GM18517 (cell line): ENCODE results near the gene FBH1.
"Not testable (repeated sequence)": the region's sequence is repeated elsewhere in the genome, so short reads cannot be mapped to it uniquely, and the experiment has no call there.

ENCODE experiments used
- ATAC-seq: cut with Tn5 transposase; IDR thresholded peaks from one replicate; pipeline ENCODE4 v1.9.1; 2021; ENCODE audit warnings: mild to moderate bottlenecking, moderate library complexity; ENCODE audit not compliant: unreplicated experiment

Gene FBH1

DNA sequence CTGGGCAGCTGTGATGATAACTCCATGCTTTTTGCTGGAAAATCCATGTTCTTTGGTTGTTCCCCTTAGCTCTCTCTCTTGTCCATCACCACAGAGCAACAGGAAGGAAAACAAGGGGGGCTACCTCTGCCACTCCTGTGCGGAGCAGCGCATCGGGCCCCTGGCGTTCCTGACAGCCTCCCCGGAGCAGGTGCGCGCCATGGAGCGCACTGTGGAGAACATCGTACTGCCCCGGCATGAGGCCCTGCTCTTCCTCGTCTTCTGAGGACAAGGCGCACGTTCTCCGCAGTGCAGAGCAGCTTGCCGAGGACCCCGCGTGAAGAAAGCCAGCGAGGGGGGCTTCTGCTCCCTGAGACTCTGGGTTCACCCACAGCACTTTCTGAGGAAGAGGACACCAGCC lies 47.0 kb downstream of the FBH1 start:
- no peak for ATAC-seq

DNA sequence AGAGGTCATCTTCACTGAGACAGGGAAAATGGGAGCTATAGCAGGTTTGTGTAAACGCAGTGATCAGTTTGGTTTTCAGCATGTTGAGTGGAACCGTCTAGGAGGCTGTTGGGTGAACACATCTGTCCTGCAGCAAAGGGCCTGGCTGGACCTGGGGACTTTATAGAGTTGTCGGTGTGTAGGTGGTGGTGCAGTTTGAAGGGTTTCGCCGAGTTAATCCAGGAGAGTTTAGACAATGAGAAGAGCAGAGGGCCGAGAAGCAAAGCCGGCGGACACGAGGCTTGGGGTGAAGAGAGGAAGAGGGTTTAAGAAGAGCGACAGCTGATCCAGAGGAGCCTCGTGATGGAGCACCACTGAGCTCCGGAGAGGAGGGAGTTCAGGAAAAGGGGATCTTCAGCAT lies 48.2 kb downstream of the FBH1 start:
- ATAC-seq = no peak

DNA sequence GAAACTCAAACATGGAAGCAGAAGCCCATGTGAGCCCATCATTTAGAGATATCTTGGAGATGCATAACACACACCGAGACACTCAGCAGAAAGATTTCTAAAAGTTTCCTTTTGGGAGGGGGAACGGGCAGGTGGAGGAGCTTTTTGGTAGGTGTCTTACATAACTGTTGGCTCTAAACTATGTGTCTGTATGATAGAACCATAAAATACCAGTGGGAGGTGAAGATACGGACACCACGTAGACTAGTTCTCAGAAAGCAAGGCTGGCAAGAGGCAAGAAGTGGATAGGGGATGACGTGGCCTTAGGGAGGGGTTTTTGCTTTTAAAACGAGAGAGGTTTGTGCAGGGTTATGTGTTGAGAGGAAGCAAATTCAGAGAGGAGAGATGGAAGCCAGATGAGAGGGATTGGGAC lies 50.8 kb downstream of the FBH1 start:
- ATAC-seq = no peak

DNA sequence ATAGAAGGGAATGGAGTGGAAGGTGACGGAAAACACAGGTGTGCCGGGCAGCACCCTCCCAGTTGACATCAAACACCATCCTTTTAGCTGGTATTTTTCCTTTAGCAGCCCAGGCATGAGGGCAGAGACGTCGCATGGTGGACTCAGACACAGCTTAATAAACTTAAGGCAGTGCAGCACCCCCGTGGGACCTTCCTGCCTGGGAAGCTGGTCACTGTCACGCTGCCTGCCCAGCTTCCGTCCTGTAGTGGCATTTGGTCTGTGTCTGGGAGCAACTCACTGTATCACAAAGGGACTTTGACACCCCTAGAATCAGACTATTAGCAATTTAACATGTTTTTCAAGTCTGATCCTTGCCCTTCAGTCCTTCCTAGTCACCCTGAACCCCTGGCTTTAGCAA lies 51.5 kb downstream of the FBH1 start:
- no peak for ATAC-seq

DNA sequence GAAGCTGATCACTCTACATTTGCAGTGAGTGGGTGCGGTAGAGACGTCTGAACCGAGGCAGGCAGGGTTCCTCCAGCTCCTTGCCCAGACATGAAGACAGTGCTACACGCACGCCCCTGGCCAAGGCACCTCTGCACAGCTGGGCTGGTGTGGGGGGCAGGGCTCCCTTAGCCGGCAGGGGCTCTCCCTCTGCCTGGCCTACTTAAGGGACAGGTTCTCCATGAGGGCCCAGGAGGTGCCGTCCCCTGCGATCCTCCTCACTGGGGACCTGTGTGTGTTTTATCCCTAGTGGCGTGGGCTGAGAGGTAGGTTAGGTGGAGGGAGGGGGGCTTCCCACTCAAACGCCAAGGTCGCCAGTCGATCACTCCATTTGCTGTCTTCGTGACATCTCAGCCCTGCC lies 52.0 kb downstream of the FBH1 start:
- ATAC-seq = no peak

DNA sequence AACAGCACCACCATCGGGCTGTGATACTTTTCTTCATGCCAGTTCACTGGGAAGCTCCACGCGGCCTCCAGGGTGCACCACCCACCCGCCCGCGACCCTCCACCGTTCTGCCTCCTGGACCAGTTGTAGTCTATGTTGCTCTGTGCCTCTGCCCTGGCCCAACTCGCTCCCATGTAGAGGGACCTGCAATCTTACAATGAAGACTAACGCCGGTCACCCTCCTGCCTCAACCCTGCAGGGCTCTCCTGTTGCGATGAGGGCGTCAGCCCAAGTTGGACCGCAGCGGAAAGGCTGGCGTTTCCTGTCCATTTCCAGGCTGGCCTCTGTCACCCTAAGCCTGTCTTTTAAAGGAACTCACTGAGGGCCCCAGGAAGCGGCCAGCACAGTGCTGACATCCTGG lies 52.4 kb downstream of the FBH1 start:
- no peak for ATAC-seq

DNA sequence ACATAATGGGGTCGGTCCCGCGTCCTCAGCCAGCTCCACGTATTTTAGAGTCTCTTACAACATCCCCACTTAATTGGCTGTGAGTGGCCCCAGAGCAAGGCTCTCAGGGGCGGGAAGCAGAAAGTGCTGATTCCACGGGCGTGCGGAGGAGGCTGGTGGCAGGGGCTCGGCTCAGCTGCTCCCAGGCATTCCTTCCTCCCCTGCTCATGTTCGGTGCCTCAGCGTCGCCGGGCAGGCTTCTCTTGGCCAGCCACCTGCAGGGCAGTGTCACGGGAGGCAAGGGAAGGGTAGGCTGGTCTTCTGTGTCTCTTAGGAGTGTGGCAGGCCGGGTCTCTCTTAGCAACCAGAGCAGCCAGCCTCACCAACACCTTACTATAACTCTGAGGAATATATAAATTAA lies 53.5 kb downstream of the FBH1 start:
- ATAC-seq = no peak

DNA sequence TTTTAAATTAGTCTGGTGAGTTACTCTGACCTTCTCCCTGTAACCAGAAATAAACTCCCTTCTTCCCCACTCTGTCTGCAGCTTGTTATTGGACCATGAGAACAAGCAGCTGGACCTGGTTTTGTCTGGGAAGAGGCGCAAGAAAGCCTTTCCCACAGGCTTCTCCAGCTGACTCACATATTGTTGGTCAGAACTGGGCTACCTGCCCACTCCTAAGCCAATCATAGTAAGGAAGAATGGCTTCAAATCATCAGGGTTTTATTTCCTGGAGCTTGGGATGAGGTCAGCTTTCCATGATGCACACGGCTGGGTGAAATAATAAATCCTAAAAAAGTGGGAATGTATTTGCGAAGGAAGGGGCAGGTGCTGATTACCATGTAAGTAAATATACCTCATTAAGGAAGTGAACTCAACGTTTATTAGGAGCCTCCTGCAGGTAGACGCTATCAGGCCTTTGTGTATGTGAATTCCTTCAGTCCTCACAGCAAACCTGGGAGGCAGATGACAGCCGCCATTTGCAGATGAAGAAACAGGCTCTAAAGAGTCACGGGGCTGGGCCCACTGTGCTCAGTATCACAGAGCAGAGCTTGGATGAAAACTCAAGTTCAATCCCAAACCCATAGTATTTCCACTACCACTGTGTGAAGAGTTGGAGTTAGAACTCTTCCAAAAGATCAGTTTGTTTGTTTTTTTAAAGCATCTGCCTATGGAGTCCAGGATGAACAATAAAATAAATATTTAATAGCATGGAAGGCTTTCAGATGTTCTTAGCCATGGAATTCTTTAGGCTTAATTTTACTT lies 54.5 kb downstream of the FBH1 start:
- ATAC-seq = no peak

DNA sequence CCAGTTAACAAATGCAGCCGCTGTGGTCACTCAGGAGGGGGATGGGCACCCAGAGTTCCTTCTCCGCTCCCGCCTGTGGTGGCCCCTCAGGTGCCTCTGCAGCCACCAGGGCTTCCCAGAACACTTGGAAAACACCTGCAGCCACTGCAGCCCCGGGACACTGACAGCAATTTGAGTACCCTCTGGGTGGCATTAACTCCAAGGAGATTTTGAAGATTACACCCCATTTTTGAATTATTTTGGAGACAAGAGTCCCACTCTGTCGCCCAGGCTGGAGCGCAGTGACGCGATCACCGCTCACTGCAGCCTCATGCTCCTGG lies 55.1 kb downstream of the FBH1 start:
- no peak for ATAC-seq

DNA sequence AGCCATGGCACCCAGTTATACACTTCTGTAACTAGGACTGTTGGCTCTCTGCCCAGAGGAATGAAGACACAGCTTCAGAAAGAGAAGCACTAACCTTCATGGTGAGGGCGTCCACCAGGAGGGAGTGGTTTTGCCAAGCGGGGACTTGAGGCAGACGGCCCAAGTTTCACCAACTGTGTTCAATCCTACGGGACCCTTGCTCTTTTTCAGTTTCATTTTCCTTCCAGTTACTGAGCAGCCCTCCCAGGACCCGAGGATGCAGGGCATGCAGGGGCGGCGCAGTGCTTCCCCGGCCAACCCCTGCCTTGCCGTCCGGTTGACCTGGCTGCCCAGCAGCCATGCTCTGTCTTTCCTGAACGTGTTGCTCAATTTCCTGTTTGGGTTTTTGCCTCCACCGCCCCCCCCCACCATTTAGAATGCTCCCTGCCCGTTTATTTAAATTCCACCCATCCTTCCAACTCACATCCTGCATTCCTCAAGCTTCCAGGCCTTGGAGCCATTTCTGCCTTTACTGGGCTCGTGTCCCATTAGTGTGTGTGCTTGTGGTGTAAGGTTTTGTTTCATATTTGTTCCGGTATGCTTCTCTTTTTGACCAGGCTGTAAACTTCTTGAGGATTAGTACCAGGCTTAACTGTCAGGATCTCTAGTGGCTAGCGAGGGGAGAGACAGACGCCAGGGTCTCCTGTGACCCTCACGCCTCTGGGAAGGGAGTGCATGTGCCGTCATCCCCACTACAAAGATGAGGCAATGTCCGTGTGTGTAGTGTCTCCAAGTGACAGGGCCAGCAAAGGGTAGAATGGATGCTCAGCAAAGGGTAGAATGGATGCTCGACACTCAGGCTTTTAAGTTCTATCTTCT lies 55.7 kb downstream of the FBH1 start:
- ATAC-seq = no peak

DNA sequence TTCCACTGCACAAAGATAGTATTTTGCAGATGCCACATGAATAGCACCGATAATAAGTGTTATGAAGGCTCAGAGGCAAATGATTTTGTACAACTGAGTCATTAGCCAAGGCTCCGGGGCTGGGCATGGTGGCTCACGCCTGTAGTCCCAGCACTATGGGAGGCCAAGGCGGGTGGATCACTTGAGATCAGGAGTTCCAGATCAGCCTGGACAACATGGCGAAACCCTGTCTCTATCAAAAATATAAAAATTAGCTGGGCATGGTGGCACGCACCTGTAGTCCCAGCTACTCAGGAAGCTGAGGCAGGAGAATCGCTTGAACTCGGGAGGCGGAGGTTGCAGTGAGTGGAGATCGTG lies 56.4 kb downstream of the FBH1 start:
- ATAC-seq = not testable (repeated sequence)

DNA sequence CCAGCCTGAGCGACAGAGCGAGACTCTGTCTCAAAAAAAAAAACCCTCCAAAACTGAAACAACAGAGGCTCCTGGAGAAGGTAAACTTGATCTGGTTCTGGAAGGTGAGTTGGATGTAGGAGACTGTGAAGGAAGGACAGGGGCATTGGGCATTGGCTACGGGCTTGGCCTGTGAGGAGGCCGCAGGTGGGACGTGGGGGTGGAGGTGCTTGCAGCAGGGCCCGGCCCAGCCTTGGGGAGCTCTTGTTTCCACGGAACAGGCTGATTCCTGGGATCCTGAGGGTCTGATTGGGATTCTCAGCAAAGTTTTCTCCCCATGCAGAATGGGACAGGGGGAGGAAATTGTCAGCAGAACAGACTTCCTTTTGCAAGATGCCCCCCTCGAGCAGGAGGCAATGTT lies 56.7 kb downstream of the FBH1 start:
- ATAC-seq = no peak

DNA sequence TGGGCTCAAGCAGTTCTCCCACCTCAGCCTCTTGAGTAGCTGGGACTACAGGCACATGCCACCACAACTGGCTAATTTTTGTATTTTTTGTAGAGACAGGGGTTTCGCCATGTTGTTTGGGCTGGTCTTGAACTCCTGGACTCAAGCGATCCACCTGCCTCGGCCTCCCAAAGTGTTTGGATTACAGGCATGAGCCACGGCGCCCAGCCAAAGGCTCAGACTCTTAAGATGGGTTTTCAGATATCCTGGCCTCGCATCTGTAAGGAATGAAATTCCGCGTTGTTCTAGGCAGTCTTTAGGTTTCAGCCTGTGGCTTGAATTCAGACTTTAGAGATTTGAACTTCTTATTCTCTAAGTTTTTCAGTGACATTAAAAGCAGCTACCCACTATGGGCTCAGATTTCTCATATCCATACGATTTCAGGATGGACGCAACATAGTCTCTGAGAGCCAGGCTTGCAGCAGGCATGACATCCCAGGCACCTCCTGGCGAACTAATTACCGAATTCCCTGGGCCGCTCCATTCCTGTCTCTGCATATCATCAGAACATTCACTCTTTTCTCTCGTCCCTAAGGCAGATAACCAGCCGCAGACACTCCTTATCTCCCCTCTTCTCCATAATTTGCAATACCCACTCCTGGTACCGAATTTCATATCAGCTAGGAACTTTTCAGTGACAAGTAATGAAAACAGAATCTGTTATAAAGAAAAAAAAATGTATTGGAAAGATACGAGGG lies 57.6 kb downstream of the FBH1 start:
- no peak for ATAC-seq

DNA sequence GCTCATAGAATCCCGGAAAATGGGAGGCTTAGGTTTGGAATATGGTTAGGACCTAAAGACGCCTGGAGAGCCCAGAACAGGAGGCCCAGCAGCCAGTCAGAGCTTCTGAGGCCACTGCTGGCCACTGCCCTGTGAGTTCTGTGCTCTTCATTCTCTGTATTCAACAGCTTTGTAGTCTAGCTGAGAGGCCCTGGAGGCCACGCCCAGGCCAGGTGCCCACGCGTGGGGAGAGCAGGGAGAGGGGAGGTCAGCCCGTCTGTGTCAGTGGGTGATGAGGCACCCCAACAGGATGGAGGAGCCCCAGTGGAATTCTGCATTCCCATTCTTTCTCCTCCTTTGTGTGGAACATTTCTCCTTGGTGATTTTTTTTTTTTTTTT lies 58.2 kb downstream of the FBH1 start:
- ATAC-seq = no peak

DNA sequence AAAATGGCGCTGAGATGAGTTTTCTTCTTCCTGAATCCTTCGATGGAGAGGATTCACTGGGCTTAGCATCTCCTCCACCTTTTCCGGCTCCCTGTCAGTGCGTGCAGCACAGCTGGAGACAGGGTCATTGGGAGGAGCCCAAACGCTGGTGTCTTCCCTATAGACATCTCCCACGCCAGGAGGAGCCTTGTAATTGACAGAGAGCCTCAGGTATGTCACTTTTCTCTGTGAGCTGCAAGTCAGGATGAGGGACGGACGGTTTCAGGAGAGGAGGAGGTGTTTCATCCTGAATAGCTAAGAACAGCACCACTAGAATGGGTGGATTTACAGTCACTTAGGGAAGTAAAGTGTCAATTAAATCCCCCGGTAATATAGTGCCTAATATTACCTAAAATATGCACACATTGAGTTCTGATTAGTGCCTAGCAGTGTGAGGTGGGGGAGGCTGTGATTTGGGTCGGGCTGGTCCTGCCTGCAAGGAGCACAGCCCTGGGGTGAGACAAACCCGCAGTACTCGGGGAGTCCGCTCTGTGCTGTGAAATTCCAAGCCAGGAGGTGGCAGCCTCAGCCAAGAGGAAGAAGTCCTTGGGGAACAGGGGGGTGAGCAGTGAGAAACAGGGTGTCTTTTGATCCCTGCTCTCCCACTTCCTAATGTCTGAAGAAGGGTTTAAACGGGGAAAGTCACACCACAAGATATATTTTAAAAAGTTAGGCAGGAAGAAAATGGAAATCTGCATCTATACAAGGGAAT lies 59.1 kb downstream of the FBH1 start:
- ATAC-seq = no peak

DNA sequence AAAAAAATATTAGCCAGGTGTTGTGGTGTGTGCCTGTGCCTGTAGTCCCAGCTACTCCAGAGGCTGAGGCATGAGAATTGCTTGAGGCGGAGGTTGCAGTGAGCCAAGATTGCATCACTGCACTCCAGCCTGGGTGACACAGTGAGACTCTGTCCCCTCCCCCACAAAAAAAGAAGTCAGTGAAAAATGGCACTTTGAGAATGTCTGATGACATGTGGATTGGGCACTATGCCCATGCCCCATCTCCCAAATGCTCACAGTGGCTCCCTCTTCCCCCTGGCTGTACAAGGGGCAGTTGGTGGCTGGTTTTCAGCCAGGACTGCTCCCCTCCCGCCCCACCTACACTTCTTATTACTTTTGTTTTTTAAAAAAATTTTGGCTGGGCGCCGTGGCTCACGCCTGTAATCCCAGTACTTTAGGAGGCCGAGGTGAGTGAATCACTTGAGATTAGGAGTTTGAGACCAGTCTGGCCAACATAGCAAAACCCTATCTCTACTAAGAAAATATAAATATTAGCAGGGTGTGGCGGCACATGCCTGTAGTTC lies 61.2 kb downstream of the FBH1 start:
- no peak for ATAC-seq

DNA sequence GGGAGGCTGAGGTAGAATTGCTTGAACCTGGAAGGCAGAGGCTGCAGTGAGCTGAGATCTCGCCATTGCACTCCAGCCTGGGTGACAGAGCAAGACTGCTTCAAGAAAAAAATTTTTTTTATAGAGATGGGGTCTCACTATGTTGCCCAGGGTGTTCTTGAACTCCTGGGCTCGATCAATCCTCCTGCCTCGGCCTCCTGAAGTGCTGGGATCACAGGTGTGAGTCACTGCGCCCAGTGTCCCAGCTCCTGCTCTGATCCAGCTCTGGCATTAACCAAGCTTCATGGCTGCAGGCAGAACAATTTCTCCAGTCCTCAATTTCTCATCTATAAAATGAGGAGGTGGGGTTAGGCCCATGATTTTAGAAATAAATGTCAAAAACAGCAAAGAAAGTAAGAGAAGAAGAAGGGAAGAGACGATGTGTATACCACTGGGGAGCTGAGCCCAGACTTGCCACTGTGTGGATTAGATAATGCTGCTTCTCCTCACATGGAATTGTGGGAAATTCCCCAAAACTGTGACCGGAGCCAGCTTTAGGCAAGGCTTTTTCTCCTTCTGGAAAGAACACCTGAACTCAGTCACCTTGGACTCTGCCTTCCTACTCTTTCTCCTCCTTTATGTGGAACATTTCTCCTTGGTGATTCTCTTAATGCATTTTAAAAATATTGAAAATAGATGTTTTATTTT lies 61.8 kb downstream of the FBH1 start:
- ATAC-seq = no peak

DNA sequence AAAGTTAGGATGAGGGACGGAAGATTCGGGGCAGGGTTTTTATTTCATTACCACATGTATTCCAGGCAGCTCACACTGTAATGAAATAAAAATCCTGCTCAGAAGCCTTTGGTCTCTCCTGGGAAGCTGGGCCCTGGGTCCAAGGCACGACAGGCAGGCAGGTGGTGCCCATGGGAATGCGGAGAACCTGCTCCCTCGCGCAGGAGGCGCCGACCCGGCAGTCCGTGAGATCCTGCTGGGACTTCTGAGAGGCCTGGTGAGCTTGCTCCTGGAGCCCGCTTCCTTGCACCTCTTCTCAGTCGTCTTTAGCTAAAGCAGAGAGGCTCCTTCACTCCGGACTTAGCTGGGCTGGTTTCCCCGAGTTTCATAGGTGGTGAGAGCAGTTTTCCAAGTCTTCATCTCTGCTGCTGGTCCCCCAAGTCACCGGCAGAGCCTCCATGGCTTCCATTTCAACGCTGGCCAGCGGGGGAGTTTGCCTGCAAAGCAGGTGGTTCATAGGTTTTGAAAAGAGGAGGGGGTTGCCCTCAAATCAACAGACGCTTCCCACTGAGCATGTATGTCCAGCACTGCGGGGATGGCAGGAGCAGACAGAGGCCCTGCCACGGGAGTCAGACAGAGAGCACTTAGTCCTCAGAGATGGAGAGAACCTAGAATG lies 62.8 kb downstream of the FBH1 start:
- no peak for ATAC-seq

DNA sequence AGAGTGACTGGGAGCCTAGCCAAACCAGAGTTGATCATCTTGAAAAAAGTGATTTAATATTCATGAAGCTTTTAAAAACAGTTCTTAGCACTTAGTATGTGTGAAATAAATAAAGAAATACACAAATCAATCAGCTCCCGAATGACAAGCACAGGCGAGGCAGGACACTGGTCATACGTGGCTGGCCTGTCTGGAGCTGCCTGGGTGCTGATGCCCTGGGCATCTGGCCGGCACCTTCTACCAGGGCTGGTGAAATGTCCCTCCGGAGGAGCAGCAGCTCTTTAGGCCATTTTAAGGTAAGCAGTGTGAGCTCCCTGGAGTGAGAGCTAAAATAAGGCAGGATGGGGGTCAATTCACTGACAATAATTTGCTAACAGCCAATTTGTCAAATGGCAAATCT lies 63.6 kb downstream of the FBH1 start:
- ATAC-seq = no peak
